Neural cell (in vitro differentiated cells): ENCODE results near the gene GIPC3. TPM values are rescaled to one million over a fixed set of nuclear protein-coding genes. Genes with fewer than 3 reads are reported as not detected.

Experiments
- H2AFZ ChIP-seq: fragments of 200-600, 300-800 bp; sonication (generic), shearing (Covaris generic); 2 replicates; pipeline ENCODE4 v1.6.0; 2014; ENCODE audit warnings: low read depth, mild to moderate bottlenecking, antibody characterized with exemption, low read length, moderate library complexity
- H3F3A ChIP-seq: fragments of 200-600 bp; shearing (Covaris generic); 2 replicates; pipeline ENCODE4 v1.6.1; 2016; ENCODE audit warnings: mild to moderate bottlenecking, moderate library complexity, mixed read lengths, antibody characterized with exemption, low read length; ENCODE audit not compliant: insufficient read depth, poor library complexity, severe bottlenecking
- H3K27ac ChIP-seq: fragments of 200-600, 300-800 bp; sonication (generic), shearing (Covaris generic); 2 replicates; pipeline ENCODE4 v1.5.1; 2014; ENCODE audit warnings: mild to moderate bottlenecking, low read length, moderate library complexity
- H3K27me3 ChIP-seq: fragments of 300-800, 200-600 bp; sonication (generic), shearing (Covaris generic); 2 replicates; pipeline ENCODE4 v1.6.0; 2014; ENCODE audit warnings: mild to moderate bottlenecking, low read depth, low read length, moderate library complexity; ENCODE audit not compliant: insufficient read depth
- H3K36me3 ChIP-seq: fragments of 300-800, 200-600 bp; sonication (generic), shearing (Covaris generic); 2 replicates; pipeline ENCODE4 v1.5.1; 2014; ENCODE audit warnings: mild to moderate bottlenecking, antibody characterized with exemption, low read length, moderate library complexity; ENCODE audit not compliant: insufficient read depth
- H3K4me2 ChIP-seq: fragments of 300-800, 200-600 bp; sonication (generic), shearing (Covaris generic); 2 replicates; pipeline ENCODE4 v1.6.0; 2014; ENCODE audit warnings: mild to moderate bottlenecking, low read length
- H3K4me3 ChIP-seq: fragments of 300-800, 200-600 bp; sonication (generic), shearing (Covaris generic); 2 replicates; pipeline ENCODE4 v1.5.1; 2014; ENCODE audit warnings: mild to moderate bottlenecking, low read length, moderate library complexity
- H3K79me2 ChIP-seq: fragments of 200-600 bp; shearing (Covaris generic); replicated peaks from 2 replicates; pipeline ENCODE4 v1.6.0; 2014; ENCODE audit warnings: mild to moderate bottlenecking, low read length, moderate library complexity; ENCODE audit not compliant: insufficient read depth
- H3K9ac ChIP-seq: fragments of 300-800, 200-600 bp; sonication (generic), shearing (Covaris generic); 2 replicates; pipeline ENCODE4 v1.6.1; 2016; ENCODE audit warnings: mild to moderate bottlenecking, low read length, mixed read lengths
- H3K9me2 ChIP-seq: fragments of 200-600 bp; shearing (Covaris generic); 2 replicates; pipeline ENCODE4 v1.6.1; 2016; ENCODE audit warnings: mild to moderate bottlenecking, low read length, mixed read lengths; ENCODE audit not compliant: insufficient read depth
- H3K9me3 ChIP-seq: fragments of 200-600, 300-800 bp; sonication (generic), shearing (Covaris generic); 2 replicates; pipeline ENCODE4 v1.6.1; 2016; ENCODE audit warnings: mild to moderate bottlenecking, mixed run types, low read length, moderate library complexity, mixed read lengths
- H4K20me1 ChIP-seq: fragments of 200-600 bp; shearing (Covaris generic); 2 replicates; pipeline ENCODE4 v1.6.1; 2016; ENCODE audit warnings: mild to moderate bottlenecking, mixed run types; ENCODE audit not compliant: insufficient read depth
- CTCF ChIP-seq: fragments of 450-650 bp; IDR thresholded peaks from 2 replicates; pipeline ENCODE4 v1.5.1; 2014; ENCODE audit warnings: antibody characterized with exemption, mild to moderate bottlenecking, moderate library complexity; ENCODE audit not compliant: poor library complexity, severe bottlenecking
- EP300 ChIP-seq: fragments of 450-650 bp; conservative IDR thresholded peaks from 2 replicates; pipeline ENCODE4 v1.6.1; 2014; ENCODE audit warnings: antibody characterized with exemption, mild to moderate bottlenecking, moderate library complexity; ENCODE audit not compliant: poor library complexity, severe bottlenecking
- EZH2 ChIP-seq: fragments of 200-600, 300-800 bp; shearing (Covaris generic), sonication (generic); IDR thresholded peaks from 2 replicates; pipeline ENCODE4 v1.6.1; 2014; ENCODE audit warnings: antibody characterized with exemption, low read length, borderline replicate concordance, mild to moderate bottlenecking; ENCODE audit not compliant: insufficient read depth, poor library complexity, severe bottlenecking
- MXI1 ChIP-seq: fragments of 450-650 bp; conservative IDR thresholded peaks from 2 replicates; pipeline ENCODE4 v1.6.1; 2014; ENCODE audit warnings: antibody characterized with exemption, mild to moderate bottlenecking; ENCODE audit not compliant: poor library complexity, severe bottlenecking
- POLR2AphosphoS5 ChIP-seq: IDR thresholded peaks from 2 replicates; pipeline ENCODE4 v1.6.1; 2012
- RAD21 ChIP-seq: fragments of 450-650 bp; conservative IDR thresholded peaks from 2 replicates; pipeline ENCODE4 v1.6.1; 2014; ENCODE audit warnings: antibody characterized with exemption, mild to moderate bottlenecking, moderate library complexity
- REST ChIP-seq: IDR thresholded peaks from 2 replicates; pipeline ENCODE4 v1.6.1; 2012; ENCODE audit warnings: borderline replicate concordance
- SMC3 ChIP-seq: fragments of 450-650 bp; conservative IDR thresholded peaks from 2 replicates; pipeline ENCODE4 v1.6.1; 2014; ENCODE audit warnings: antibody characterized with exemption, mild to moderate bottlenecking, moderate library complexity; ENCODE audit not compliant: poor library complexity
- TAF1 ChIP-seq: IDR thresholded peaks from 2 replicates; pipeline ENCODE4 v1.6.1; 2012; ENCODE audit warnings: low read depth
- polyA plus RNA-seq: library from polyadenylated mRNA; depleted of rRNA; stranded (reverse); fragments of >200 nt; gene quantifications from 2 replicates; pipeline ENCODE4 v1.2.3, GENCODE V29; 2014

Gene GIPC3
- polyA plus RNA-seq, 1 donor from 2014 or later = not detected

- no peak overlapping the region for H3K4me3 ChIP-seq
- H3F3A ChIP-seq = no peaks in the 10 kb centered on the region
- no peaks in the 10 kb centered on the region for H3K9me2 ChIP-seq
- H3K4me2 ChIP-seq = no peak overlapping the region
- H3K36me3 ChIP-seq = no peaks in the 10 kb centered on the region
- no peak overlapping the region for H3K27ac ChIP-seq
- H3K9me3 ChIP-seq = no peaks in the 10 kb centered on the region
- no peaks in the 10 kb centered on the region for H3K27me3 ChIP-seq
- no peak overlapping the region for H3K9ac ChIP-seq
- no peaks in the 10 kb centered on the region for H4K20me1 ChIP-seq
- no peaks in the 10 kb centered on the region for H3K79me2 ChIP-seq
- TF ChIP-seq REST (no peak), POLR2AphosphoS5 (no peak), EP300 (no peak), EZH2 (no peak), MXI1 (no peak), TAF1 (no peak), SMC3 (no peak), CTCF (no peak), RAD21 (no peak)
- no peak overlapping the region for H2AFZ ChIP-seq
These were observed 47.7 kb downstream of the GIPC3 start for GRCh38 chr19:3632739-3633558.

GRCh38 chr19:3633559-3633988 lies 48.3 kb downstream of the GIPC3 start:
- no peaks in the 10 kb centered on the region for H3K9me2 ChIP-seq
- H3K4me3 ChIP-seq = no peak overlapping the region
- no peak for TF ChIP-seq TAF1
- TF ChIP-seq MXI1 = no peak
- TF ChIP-seq EZH2 = no peak
- no peak for TF ChIP-seq EP300
- TF ChIP-seq REST = no peak
- TF ChIP-seq POLR2AphosphoS5 = no peak
- no peak for TF ChIP-seq CTCF
- TF ChIP-seq RAD21 = no peak
- no peak for TF ChIP-seq SMC3
- H3K27me3 ChIP-seq = no peaks in the 10 kb centered on the region
- H3K27ac ChIP-seq = no peak overlapping the region
- H3F3A ChIP-seq = no peaks in the 10 kb centered on the region
- no peaks in the 10 kb centered on the region for H3K79me2 ChIP-seq
- H3K9me3 ChIP-seq = no peaks in the 10 kb centered on the region
- H3K9ac ChIP-seq = no peak overlapping the region
- no peaks in the 10 kb centered on the region for H3K36me3 ChIP-seq
- no peak overlapping the region for H2AFZ ChIP-seq
- H4K20me1 ChIP-seq = no peaks in the 10 kb centered on the region
- no peak overlapping the region for H3K4me2 ChIP-seq
